Stimulated activated naive CD8-positive, alpha-beta T cell treated with anti-CD3 and anti-CD28 coated beads, Interleukin-15, Interleukin-2, amounts not matched to agents 100 ng/mL and 50 ng/mL, for 24 hours (primary cell): Measurements from ENCODE around the gene DTNB.
"Not testable (repeated sequence)": the region's sequence is repeated elsewhere in the genome, so short reads cannot be mapped to it uniquely, and the experiment has no call there.

Source experiments
- H3K27ac Mint-ChIP-seq: one replicate; pipeline ENCODE4 v1.8.0; 2021; ENCODE audit warnings: mild to moderate bottlenecking, mixed read lengths
- H3K27me3 Mint-ChIP-seq: one replicate; pipeline ENCODE4 v1.8.0; 2021; ENCODE audit warnings: mixed read lengths
- H3K36me3 Mint-ChIP-seq: one replicate; pipeline ENCODE4 v1.8.0; 2021; ENCODE audit warnings: low read depth, mixed read lengths
- H3K4me1 Mint-ChIP-seq: one replicate; pipeline ENCODE4 v1.8.0; 2021; ENCODE audit warnings: low read depth, mixed read lengths
- H3K4me3 Mint-ChIP-seq: one replicate; pipeline ENCODE4 v1.8.0; 2021; ENCODE audit warnings: mild to moderate bottlenecking, mixed read lengths
- H3K9me3 Mint-ChIP-seq: one replicate; pipeline ENCODE4 v1.8.0; 2021; ENCODE audit warnings: mixed read lengths

DTNB gene

DNA sequence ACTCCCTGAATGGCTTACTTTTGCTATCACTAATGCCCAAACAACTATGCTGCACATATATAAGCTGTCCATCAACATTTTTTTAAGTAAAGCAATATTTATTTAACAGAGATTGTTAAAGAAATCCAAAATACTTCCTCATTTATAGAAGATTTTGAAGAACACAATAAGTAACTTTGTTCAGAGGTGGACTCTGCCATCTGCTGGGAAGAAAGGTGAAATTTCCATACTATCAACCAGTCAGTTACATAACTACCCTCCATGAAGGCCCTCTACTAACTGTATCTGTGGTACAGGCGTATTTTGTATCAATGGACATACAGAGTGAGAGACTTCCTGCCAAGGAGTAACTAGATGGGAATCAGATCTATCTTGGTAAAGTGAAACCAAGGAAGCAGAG, 106.0 kb downstream of the DTNB start:
- Mint-ChIP-seq H3K4me3 (no peak overlapping the region), H3K9me3 (no peaks in the 10 kb centered on the region), H3K27ac (no peak overlapping the region), H3K4me1 (peaks cover 24% of the 10 kb centered on the region), H3K36me3 (peaks cover 4% of the 10 kb centered on the region), H3K27me3 (no peaks in the 10 kb centered on the region)

DNA sequence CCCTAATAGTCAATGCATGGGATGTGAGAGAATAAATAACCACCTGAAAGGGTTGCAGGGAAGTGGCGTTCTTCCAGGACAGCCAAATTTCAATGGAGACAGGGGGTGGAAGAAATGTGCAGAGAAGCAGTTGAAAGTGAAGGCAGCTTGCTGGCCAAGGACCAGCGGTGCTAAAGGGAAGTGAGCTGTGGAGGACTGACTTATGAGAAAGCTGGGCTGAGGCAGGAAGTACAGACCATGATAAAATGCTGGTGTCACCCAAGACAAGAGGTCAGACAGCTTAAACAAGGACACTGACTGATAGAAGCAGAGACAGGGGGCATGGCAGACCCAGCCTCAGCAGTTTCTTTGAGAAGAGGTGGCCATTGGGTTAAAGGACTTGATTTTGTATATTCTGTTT, 106.7 kb downstream of the DTNB start:
- H3K4me3 Mint-ChIP-seq: no peak overlapping the region

DNA sequence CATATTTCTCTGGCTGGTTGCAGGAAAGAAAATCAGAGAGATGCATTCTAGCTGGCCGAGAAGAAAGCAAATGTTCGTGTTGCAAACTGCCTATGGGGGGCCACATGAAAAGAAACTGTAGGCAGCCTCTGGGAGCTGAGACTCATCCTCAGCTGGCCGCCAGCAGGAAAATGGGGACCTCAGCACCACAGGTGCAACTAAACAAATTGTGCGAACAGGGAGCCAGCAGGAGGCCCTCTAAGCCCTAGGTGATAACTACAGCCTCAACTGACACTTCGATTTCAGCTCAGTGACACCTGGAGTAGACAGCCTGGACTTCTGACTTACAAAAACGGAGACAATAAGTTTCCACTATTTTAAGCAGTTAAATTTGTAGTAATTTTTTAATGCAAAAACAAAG, 107.3 kb downstream of the DTNB start:
- Mint-ChIP-seq H3K4me3 (no peak overlapping the region), H3K9me3 (no peaks in the 10 kb centered on the region), H3K27ac (no peak overlapping the region), H3K4me1 (peaks cover 37% of the 10 kb centered on the region), H3K27me3 (no peaks in the 10 kb centered on the region), H3K36me3 (peaks cover 4% of the 10 kb centered on the region)

More for the DNA sequence above, 106.7 kb downstream of the DTNB start:
- Mint-ChIP-seq H3K4me1 (peaks cover 31% of the 10 kb centered on the region), H3K27me3 (no peaks in the 10 kb centered on the region), H3K36me3 (peaks cover 4% of the 10 kb centered on the region), H3K27ac (peak overlapping the region; percentile 34), H3K9me3 (no peaks in the 10 kb centered on the region)

DNA sequence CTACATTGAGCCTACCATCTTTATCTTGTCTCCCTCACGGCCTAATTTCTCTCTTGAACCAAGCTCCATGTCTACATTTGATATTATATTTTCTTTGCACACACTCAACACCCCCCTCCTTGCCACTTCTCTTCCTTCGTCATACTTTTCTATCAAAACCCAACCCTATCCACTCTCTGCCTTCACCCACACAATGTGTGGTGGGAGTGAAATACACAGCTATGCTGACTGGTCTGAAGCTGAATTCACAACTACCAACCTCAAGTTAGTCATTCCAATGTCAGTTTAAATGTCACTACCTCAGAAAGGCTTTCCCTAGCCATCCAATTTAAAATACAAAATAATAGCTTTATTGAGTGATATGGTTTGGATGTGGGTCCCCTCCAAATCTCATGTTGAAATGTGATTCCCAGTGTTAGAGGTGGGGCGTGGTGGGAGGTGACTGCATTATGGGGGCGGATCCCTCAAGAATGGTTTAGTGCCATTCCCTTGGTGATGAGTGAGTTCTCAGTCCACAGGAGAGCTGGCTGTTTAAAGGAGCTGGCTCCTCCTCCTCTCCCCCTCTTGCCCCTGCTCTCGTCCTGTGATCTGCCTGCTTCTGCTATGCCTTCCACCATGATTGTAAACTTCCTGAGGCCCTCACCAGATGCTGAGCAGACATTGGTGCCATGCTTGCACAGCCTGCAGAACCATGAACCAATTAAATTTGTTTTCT, 112.1 kb downstream of the DTNB start:
- Mint-ChIP-seq H3K27ac (peak overlapping the region; percentile 79), H3K4me1 (peaks cover 72% of the 10 kb centered on the region), H3K4me3 (peak overlapping the region; percentile 0), H3K27me3 (no peaks in the 10 kb centered on the region), H3K36me3 (peaks cover 4% of the 10 kb centered on the region), H3K9me3 (no peaks in the 10 kb centered on the region)

DNA sequence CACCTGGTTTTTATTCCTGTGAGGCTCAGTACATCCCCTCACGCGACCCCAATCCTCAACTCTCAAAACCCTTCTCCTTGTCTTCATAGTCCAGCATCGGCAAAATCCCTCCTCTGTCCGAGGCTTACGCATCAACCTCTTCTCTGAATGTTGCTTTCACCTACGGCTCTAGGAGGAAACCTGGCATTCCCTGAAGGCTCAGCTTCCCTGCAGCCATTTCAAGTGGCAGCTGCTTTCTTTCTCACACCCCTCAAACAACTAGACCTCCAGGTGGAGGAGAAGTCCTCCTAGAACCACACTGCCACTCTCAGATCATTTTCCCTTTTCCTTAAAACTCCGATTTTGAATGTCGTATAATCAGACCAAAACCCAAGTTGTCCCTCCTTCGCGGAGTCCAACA, 114.2 kb downstream of the DTNB start:
- Mint-ChIP-seq H3K4me3 (peak overlapping the region; percentile 12), H3K27me3 (no peaks in the 10 kb centered on the region), H3K9me3 (no peaks in the 10 kb centered on the region)

DNA sequence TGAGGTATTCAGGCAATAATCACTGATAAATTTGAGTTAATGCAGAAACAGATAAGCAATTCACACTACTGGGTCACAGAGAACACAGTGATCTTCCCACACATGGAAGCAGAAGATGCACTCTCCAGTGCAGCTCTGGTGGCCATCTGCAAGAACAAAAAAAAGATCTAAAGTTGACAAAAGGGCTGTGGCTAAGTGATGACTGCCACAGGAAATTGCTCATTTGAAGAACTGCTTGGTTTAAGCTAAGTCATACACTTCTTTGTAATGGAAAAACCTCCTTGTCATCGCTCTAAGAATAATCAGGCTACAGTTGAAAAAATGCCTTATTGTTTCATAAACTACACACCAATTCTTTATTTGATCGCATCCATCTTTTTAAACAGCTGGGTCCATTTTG, 115.1 kb downstream of the DTNB start:
- Mint-ChIP-seq H3K9me3 (no peaks in the 10 kb centered on the region), H3K36me3 (peaks cover 6% of the 10 kb centered on the region), H3K27me3 (no peaks in the 10 kb centered on the region), H3K4me1 (peaks cover 65% of the 10 kb centered on the region), H3K27ac (peak overlapping the region; percentile 78), H3K4me3 (peak overlapping the region; percentile 36)

More for the DNA sequence above, 114.2 kb downstream of the DTNB start:
- Mint-ChIP-seq H3K27ac (peak overlapping the region; percentile 85), H3K36me3 (peaks cover 6% of the 10 kb centered on the region), H3K4me1 (peaks cover 69% of the 10 kb centered on the region)

DNA sequence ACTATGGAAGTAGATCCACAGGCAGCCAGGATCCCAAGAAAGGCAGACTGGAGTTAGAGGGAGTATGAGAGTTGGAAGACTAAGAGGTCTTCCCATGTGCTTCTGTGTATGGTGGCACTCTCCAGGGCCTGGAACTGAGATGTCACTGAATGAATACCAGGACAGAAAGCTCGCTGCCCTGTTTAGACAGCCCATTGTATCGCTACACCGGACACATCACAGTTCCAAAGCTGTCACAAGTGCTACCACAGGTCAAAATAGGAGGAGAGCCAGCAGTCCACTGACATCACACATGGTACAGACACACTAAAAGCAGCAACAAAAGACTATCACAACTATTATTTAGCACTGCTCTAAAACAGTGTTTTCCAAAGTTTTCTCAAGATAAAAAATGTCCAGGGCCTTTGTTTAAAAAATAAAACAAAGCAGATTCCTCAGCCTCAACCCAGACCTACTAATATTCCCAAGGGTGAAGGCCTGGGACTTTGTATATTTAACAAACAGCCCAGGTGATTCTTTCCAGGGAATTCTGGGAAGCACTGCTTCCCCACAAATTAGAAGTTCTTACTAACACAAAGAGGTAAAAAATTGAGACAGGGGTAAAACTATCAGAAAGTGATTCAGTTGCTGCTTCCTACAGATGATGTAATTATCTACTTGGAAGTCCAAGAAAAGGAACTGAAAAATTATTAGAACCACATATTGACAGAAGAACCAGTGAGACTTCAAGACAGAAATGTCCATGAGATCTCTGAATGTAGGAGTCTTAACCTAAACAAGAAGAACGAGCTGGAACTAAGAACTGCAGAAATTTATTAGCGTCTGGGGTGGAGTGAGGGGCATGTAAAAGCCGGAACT, 116.0 kb downstream of the DTNB start:
- Mint-ChIP-seq H3K4me1 (peaks cover 58% of the 10 kb centered on the region), H3K27me3 (no peaks in the 10 kb centered on the region), H3K36me3 (peaks cover 6% of the 10 kb centered on the region), H3K27ac (peak overlapping the region; percentile 78), H3K9me3 (no peaks in the 10 kb centered on the region), H3K4me3 (peak overlapping the region; percentile 36)

DNA sequence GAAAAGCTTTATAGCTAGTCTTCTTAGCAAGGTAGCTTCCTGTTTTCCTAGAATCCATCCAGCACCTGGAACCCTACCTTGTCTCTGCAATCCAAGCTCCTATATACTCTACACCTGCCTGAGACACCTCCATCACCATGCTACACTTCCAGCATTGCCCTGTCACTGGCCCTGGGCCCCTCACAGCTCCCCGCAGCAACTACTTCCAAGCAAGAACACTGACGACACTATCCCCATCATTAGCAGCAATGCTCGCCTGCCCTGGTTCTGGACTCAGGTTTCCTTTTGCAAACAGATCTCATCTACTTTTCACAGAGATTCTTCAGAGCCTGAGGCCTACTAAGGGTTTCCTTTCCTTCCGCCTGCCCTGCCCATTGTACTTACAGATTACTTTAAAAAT, 121.1 kb downstream of the DTNB start:
- peaks cover 10% of the 10 kb centered on the region for H3K4me1 Mint-ChIP-seq
- no peaks in the 10 kb centered on the region for H3K27me3 Mint-ChIP-seq
- no peaks in the 10 kb centered on the region for H3K9me3 Mint-ChIP-seq
- no peak overlapping the region for H3K27ac Mint-ChIP-seq
- no peak overlapping the region for H3K4me3 Mint-ChIP-seq
- H3K36me3 Mint-ChIP-seq: peaks cover 6% of the 10 kb centered on the region

DNA sequence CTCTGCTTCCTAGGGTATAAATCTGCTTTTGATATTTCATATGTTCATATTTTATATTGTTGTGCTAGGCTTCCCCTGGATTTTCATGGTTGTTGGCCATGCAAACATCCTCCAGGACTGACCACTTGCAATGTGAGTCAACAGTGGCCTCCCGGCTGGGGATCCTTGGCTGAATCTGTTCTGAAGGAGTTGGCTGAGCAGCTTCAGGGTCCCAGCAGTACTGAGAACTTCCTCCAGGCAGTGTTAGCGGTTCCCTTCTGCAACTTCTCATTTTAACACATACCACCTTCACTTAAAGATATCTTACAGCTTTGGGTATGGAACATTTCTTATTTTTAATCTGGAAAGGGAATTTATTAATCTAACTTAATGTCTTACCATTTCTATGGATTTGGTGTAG, 122.1 kb downstream of the DTNB start:
- Mint-ChIP-seq H3K27ac (no peak overlapping the region), H3K4me3 (no peak overlapping the region), H3K9me3 (no peaks in the 10 kb centered on the region)

DNA sequence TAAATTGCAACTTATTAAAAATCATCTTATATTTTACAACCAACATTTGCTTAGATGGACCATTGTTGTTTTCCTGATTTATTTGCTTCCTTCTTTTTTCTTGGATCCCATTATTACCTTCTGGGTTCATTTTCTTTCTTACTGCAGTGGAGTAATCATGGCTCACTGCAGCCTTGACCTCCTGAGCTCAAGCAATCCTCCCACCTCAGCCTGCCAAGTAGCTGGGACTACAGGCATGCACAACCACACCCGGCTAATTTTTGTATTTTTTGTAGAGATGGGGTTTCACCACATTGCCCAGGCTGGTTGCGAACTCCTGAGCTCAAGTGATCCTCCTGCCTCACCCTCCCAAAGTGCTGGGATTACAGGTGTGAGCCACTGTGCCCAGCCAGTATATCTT, 123.8 kb downstream of the DTNB start:
- not testable (repeated sequence) for H3K4me1 Mint-ChIP-seq, H3K4me3 Mint-ChIP-seq, H3K9me3 Mint-ChIP-seq, H3K27ac Mint-ChIP-seq, H3K27me3 Mint-ChIP-seq, H3K36me3 Mint-ChIP-seq

More for the DNA sequence above, 122.1 kb downstream of the DTNB start:
- Mint-ChIP-seq H3K36me3 (peaks cover 2% of the 10 kb centered on the region), H3K27me3 (no peaks in the 10 kb centered on the region), H3K4me1 (peaks cover under 1% of the 10 kb centered on the region)

DNA sequence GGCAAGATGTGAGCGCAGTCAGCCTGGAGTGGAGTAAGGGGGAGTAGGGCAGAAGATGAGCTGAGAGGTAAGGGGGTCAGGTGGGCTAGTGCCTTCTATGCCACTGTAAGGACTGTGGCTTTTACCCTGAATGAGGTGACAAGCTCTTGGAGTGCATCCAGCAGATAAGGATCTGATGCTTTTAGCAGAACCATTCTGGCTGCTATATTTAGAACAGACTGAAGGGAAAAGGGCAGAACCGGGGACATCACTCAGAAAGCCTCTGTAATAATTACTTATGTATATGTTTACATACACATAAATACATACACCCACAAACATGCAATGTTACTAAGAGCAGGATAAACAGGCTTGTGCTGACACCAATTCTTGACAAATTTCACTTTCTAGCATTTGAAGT, 124.8 kb downstream of the DTNB start:
- H3K4me1 Mint-ChIP-seq: no peaks in the 10 kb centered on the region
- H3K27me3 Mint-ChIP-seq: no peaks in the 10 kb centered on the region
- H3K27ac Mint-ChIP-seq: no peak overlapping the region
- H3K4me3 Mint-ChIP-seq: no peak overlapping the region
- no peaks in the 10 kb centered on the region for H3K36me3 Mint-ChIP-seq
- H3K9me3 Mint-ChIP-seq: no peaks in the 10 kb centered on the region

DNA sequence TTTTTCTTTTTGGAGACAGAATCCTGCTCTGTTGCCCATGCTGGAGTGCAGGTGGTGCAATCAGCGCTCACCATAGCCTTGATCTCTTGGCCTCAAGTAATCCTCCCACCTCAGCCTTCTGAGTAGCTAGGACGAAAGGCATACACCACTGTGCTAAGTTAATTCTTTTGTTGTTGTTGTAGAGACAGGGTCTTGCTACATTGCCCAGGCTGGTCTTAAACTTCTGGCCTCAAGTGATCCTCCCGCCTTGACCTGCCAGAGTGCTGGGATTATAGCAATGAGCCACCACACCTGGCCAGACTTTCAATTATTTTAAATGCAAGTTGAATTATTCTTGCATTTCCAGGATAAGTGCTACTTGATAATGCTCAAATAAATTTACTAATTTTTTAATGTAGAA, 126.5 kb downstream of the DTNB start:
- H3K9me3 Mint-ChIP-seq: no peaks in the 10 kb centered on the region
- H3K36me3 Mint-ChIP-seq: no peaks in the 10 kb centered on the region
- H3K4me1 Mint-ChIP-seq: no peaks in the 10 kb centered on the region
- no peaks in the 10 kb centered on the region for H3K27me3 Mint-ChIP-seq
- no peak overlapping the region for H3K4me3 Mint-ChIP-seq
- no peak overlapping the region for H3K27ac Mint-ChIP-seq

DNA sequence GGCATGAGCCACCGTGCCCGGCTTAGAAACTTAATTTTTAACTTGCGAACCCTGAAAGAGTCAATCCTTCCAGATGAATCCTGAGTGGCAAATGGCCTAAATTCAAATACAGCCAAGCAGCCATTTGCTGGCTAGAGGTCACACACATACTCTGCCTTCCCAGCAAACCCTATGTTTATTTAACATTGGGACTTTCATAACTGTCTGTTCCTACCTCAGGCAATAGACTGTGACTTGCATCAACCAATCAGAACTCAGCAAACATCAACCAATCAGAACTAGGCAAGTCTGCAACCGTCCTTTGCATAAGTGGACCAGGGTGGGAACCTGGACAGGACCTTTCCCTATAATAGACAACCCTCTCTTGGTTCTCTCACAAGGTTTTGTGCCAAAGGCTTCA, 127.5 kb downstream of the DTNB start:
- no peaks in the 10 kb centered on the region for H3K4me1 Mint-ChIP-seq
- H3K36me3 Mint-ChIP-seq: no peaks in the 10 kb centered on the region

DNA sequence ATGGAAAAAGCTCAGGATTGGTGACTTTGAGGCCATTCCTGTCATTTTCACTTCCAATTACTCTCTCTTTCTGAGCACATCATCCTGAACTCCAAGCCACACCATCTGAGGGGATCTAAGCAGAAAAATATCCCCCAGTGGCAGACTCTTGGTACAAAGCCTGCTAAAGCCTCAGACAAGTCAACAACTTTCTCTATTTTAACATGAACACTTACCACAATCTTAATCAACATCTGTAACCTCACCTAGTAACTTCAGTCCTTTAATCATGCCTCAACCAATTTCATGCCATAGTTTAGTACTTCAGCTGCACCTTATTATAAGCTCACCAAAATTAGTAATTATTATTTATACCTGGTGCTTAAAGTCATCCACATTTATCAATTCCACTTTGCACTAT, 128.9 kb downstream of the DTNB start:
- H3K9me3 Mint-ChIP-seq: no peaks in the 10 kb centered on the region
- H3K4me1 Mint-ChIP-seq: peaks cover 3% of the 10 kb centered on the region
- no peaks in the 10 kb centered on the region for H3K27me3 Mint-ChIP-seq
- no peak overlapping the region for H3K27ac Mint-ChIP-seq
- no peaks in the 10 kb centered on the region for H3K36me3 Mint-ChIP-seq
- H3K4me3 Mint-ChIP-seq: no peak overlapping the region

More for the DNA sequence above, 127.5 kb downstream of the DTNB start:
- H3K4me3 Mint-ChIP-seq: no peak overlapping the region
- H3K27ac Mint-ChIP-seq: no peak overlapping the region
- no peaks in the 10 kb centered on the region for H3K9me3 Mint-ChIP-seq
- no peaks in the 10 kb centered on the region for H3K27me3 Mint-ChIP-seq

DNA sequence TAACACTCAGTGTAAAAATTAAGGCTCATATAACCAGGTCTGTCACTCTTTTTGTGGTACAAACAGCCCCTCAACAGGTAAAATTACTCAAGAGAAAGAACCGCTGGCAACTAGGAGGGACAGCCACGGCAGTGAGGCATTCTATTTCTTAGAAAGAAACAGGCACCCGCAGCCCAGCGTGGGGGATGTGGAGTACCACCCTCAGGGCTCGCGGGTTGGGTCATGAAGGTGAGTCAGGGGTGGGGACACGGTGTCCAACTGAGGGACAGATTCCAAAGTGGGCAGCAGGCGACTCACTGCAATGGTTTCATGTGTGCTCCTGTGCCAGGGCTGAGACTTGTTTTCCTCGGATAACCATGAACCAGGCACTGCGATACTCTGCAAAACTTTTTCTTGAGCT, 129.4 kb downstream of the DTNB start:
- Mint-ChIP-seq H3K27ac (no peak overlapping the region), H3K4me3 (no peak overlapping the region), H3K4me1 (peaks cover 7% of the 10 kb centered on the region), H3K27me3 (no peaks in the 10 kb centered on the region), H3K9me3 (no peaks in the 10 kb centered on the region), H3K36me3 (no peaks in the 10 kb centered on the region)
